ENCODE measurements around the gene ETV2. TPM values are rescaled to one million over a fixed set of nuclear protein-coding genes. Genes with fewer than 3 reads are reported as not detected.
"Not testable (repeated sequence)": the region's sequence is repeated elsewhere in the genome, so short reads cannot be mapped to it uniquely, and the experiment has no call there.

The ETV2 gene
- total RNA-seq, 1 experiment from 2014 or later = 2.4 TPM

- H3K36me3 ChIP-seq = peaks cover 14% of the 10 kb centered on the region
- no peak overlapping the region for H3K4me3 ChIP-seq
- H3K27me3 ChIP-seq = no peaks in the 10 kb centered on the region
- DNase-seq = no peak
- H3K4me1 ChIP-seq = no peaks in the 10 kb centered on the region
- H3K27ac ChIP-seq = no peak overlapping the region
- H3K9me3 ChIP-seq (replicated peaks) = no peaks in the 10 kb centered on the region
These were observed 20.4 kb downstream of the ETV2 start for GRCh38 chr19:35661995-35662340.

- DNase-seq = no peak
- Histone ChIP-seq H3K36me3 (0 out of 2 replicates have a peak, but pooled peaks cover 1% of the 10 kb centered on the region), H3K9me3 (replicated peaks) (no peaks in the 10 kb centered on the region), H3K4me1 (no peaks in the 10 kb centered on the region), H3K27ac (no peak overlapping the region), H3K4me3 (no peak overlapping the region), H3K27me3 (0 out of 2 replicates have a peak, but pooled peaks cover 5% of the 10 kb centered on the region)
These were observed 22.4 kb downstream of the ETV2 start for GRCh38 chr19:35663981-35664380.

- no peak for DNase-seq
- Histone ChIP-seq H3K4me3 (no peak overlapping the region), H3K36me3 (no peaks in the 10 kb centered on the region), H3K9me3 (replicated peaks) (no peaks in the 10 kb centered on the region), H3K27ac (no peak overlapping the region), H3K27me3 (0 out of 2 replicates have a peak, but pooled peaks cover 5% of the 10 kb centered on the region), H3K4me1 (no peaks in the 10 kb centered on the region)
These were observed 23.6 kb downstream of the ETV2 start for GRCh38 chr19:35665157-35665556.

GRCh38 chr19:35665604-35666003 lies 24.1 kb downstream of the ETV2 start:
- H3K4me1 ChIP-seq = no peaks in the 10 kb centered on the region
- no peak overlapping the region for H3K4me3 ChIP-seq
- H3K27me3 ChIP-seq = 0 out of 2 replicates have a peak, but pooled peaks cover 5% of the 10 kb centered on the region
- H3K36me3 ChIP-seq = no peaks in the 10 kb centered on the region
- no peak for DNase-seq
- no peak overlapping the region for H3K27ac ChIP-seq
- no peaks in the 10 kb centered on the region for H3K9me3 ChIP-seq (replicated peaks)

- Histone ChIP-seq H3K4me1 (no peaks in the 10 kb centered on the region), H3K4me3 (no peak within 1 kb of the TSS)
- no peak for DNase-seq
These were observed 24.8 kb downstream of the ETV2 start, which contains the start of gene UPK1A for GRCh38 chr19:35666251-35666913. Gene UPK1A (plus strand): TSS chr19:35666517. CDS start chr19:35666813, 296 bp downstream.

GRCh38 chr19:35669566-35669965 lies 28.0 kb downstream of the ETV2 start:
- Histone ChIP-seq H3K36me3 (no peaks in the 10 kb centered on the region), H3K27me3 (peaks cover 15% of the 10 kb centered on the region; the same call in 1 of the 2 replicates), H3K9me3 (replicated peaks) (no peaks in the 10 kb centered on the region), H3K4me1 (no peaks in the 10 kb centered on the region), H3K27ac (no peak overlapping the region), H3K4me3 (no peak overlapping the region)
- no peak for DNase-seq

More at GRCh38 chr19:35666251-35666913, 24.8 kb downstream of the ETV2 start, which contains the start of gene UPK1A:
- 0 out of 2 replicates have a peak, but pooled peaks cover 5% of the 10 kb centered on the region for H3K27me3 ChIP-seq
- no peaks in the 10 kb centered on the region for H3K36me3 ChIP-seq
- H3K9me3 ChIP-seq (replicated peaks) = no peaks in the 10 kb centered on the region
- H3K27ac ChIP-seq = no peak within 1 kb of the TSS

GRCh38 chr19:35669974-35670373 lies 28.4 kb downstream of the ETV2 start:
- H3K4me3 ChIP-seq = no peak overlapping the region
- no peak for DNase-seq
- H3K9me3 ChIP-seq (replicated peaks) = no peaks in the 10 kb centered on the region
- no peak overlapping the region for H3K27ac ChIP-seq
- no peaks in the 10 kb centered on the region for H3K4me1 ChIP-seq
- H3K36me3 ChIP-seq = no peaks in the 10 kb centered on the region
- peaks cover 15% of the 10 kb centered on the region; the same call in 1 of the 2 replicates for H3K27me3 ChIP-seq

- H3K27me3 ChIP-seq = peaks cover 15% of the 10 kb centered on the region; the same call in 1 of the 2 replicates
- no peaks in the 10 kb centered on the region for H3K36me3 ChIP-seq
- no peak for DNase-seq
- no peak overlapping the region for H3K4me3 ChIP-seq
- no peaks in the 10 kb centered on the region for H3K4me1 ChIP-seq
- no peak overlapping the region for H3K27ac ChIP-seq
- no peaks in the 10 kb centered on the region for H3K9me3 ChIP-seq (replicated peaks)
These were observed 29.1 kb downstream of the ETV2 start for GRCh38 chr19:35670686-35671085.

- no peak overlapping the region for H3K27ac ChIP-seq
- no peak for DNase-seq
- no peaks in the 10 kb centered on the region for H3K4me1 ChIP-seq
- H3K4me3 ChIP-seq = no peak overlapping the region
- H3K36me3 ChIP-seq = no peaks in the 10 kb centered on the region
- H3K27me3 ChIP-seq = peaks cover 15% of the 10 kb centered on the region; the same call in 1 of the 2 replicates
- no peaks in the 10 kb centered on the region for H3K9me3 ChIP-seq (replicated peaks)
These were observed 30.3 kb downstream of the ETV2 start for GRCh38 chr19:35671818-35672217.

GRCh38 chr19:35673121-35673804 lies 31.7 kb downstream of the ETV2 start:
- H3K27me3 ChIP-seq = peaks cover 9% of the 10 kb centered on the region; the same call in 1 of the 2 replicates
- H3K4me3 ChIP-seq = no peak overlapping the region
- no peak overlapping the region for H3K27ac ChIP-seq
- H3K9me3 ChIP-seq (replicated peaks) = no peaks in the 10 kb centered on the region
- no peak for DNase-seq
- H3K36me3 ChIP-seq = no peaks in the 10 kb centered on the region
- no peaks in the 10 kb centered on the region for H3K4me1 ChIP-seq

- Histone ChIP-seq H3K4me1 (no peaks in the 10 kb centered on the region), H3K9me3 (replicated peaks) (no peaks in the 10 kb centered on the region), H3K27ac (no peak overlapping the region), H3K27me3 (peaks cover 12% of the 10 kb centered on the region; the same call in 1 of the 2 replicates), H3K36me3 (no peaks in the 10 kb centered on the region), H3K4me3 (no peak overlapping the region)
- DNase-seq = no peak
These were observed 34.1 kb downstream of the ETV2 start for GRCh38 chr19:35675589-35676140.

GRCh38 chr19:35689836-35690235 lies 48.3 kb downstream of the ETV2 start:
- Histone ChIP-seq H3K4me1 (no peaks in the 10 kb centered on the region), H3K36me3 (no peaks in the 10 kb centered on the region), H3K27ac (no peak overlapping the region), H3K4me3 (no peak overlapping the region), H3K27me3 (0 out of 2 replicates have a peak, but pooled peaks cover 4% of the 10 kb centered on the region), H3K9me3 (replicated peaks) (no peaks in the 10 kb centered on the region)
- no peak for DNase-seq

- DNase-seq; H3K4me3 ChIP-seq; H3K27ac ChIP-seq; H3K36me3 ChIP-seq; H3K4me1 ChIP-seq; H3K9me3 ChIP-seq (replicated peaks); H3K27me3 ChIP-seq: not testable (repeated sequence)
These were observed 49.6 kb downstream of the ETV2 start for GRCh38 chr19:35691106-35691505.

GRCh38 chr19:35692010-35692409 lies 50.5 kb downstream of the ETV2 start:
- no peak overlapping the region for H3K4me3 ChIP-seq
- no peak for DNase-seq
- no peaks in the 10 kb centered on the region for H3K4me1 ChIP-seq
- H3K36me3 ChIP-seq = no peaks in the 10 kb centered on the region
- H3K27ac ChIP-seq = no peak overlapping the region
- H3K27me3 ChIP-seq = no peaks in the 10 kb centered on the region
- no peaks in the 10 kb centered on the region for H3K9me3 ChIP-seq (replicated peaks)

- Histone ChIP-seq H3K4me1 (no peaks in the 10 kb centered on the region), H3K27me3 (no peaks in the 10 kb centered on the region), H3K36me3 (no peaks in the 10 kb centered on the region), H3K27ac (no peak overlapping the region), H3K4me3 (no peak overlapping the region), H3K9me3 (replicated peaks) (no peaks in the 10 kb centered on the region)
- DNase-seq = no peak
These were observed 51.9 kb downstream of the ETV2 start for GRCh38 chr19:35693422-35693821.

Measured in SJCRH30 (cell line).